GM12865 (cell line): ENCODE measurements around the gene DNAH7.

Source experiments
- DNase-seq: peaks from one replicate; pipeline ENCODE4 v3.0.0; 2010; ENCODE audit warnings: low read depth
- H3K4me3 ChIP-seq: 2 replicates; pipeline ENCODE4 v1.5.1; 2011; ENCODE audit warnings: mild to moderate bottlenecking, low read depth, low read length, control low read depth
- CTCF ChIP-seq: IDR thresholded peaks from 2 replicates; pipeline ENCODE4 v1.5.1; 2011; ENCODE audit warnings: low read length, control low read depth, low read depth, inconsistent platforms; ENCODE audit not compliant: insufficient read depth; ENCODE audit errors: missing control alignments

The DNAH7 gene

GRCh38 chr2:195830968-195831950 lies 237.4 kb downstream of the DNAH7 start:
- DNase-seq = no peak
- TF ChIP-seq CTCF = no peak
- no peak overlapping the region for H3K4me3 ChIP-seq

GRCh38 chr2:195824478-195824877 lies 244.2 kb downstream of the DNAH7 start:
- DNase-seq = no peak
- TF ChIP-seq CTCF = no peak
- H3K4me3 ChIP-seq = no peak overlapping the region

- no peak overlapping the region for H3K4me3 ChIP-seq
- no peak for TF ChIP-seq CTCF
- no peak for DNase-seq
Measured at GRCh38 chr2:195823206-195823605, 245.4 kb downstream of the DNAH7 start.

- no peak overlapping the region for H3K4me3 ChIP-seq
- no peak for TF ChIP-seq CTCF
- no peak for DNase-seq
Measured at GRCh38 chr2:195821566-195821932, 247.1 kb downstream of the DNAH7 start.

GRCh38 chr2:195820867-195821565 lies 247.6 kb downstream of the DNAH7 start:
- no peak overlapping the region for H3K4me3 ChIP-seq
- TF ChIP-seq CTCF = no peak
- no peak for DNase-seq

- H3K4me3 ChIP-seq = no peak overlapping the region
- TF ChIP-seq CTCF = no peak
- no peak for DNase-seq
Measured at GRCh38 chr2:195820373-195820772, 248.3 kb downstream of the DNAH7 start.
